ENCODE data around the gene CASP10. TPM values are rescaled to one million over a fixed set of nuclear protein-coding genes. Genes with fewer than 3 reads are reported as not detected.
"Not testable (repeated sequence)": the region's sequence is repeated elsewhere in the genome, so short reads cannot be mapped to it uniquely, and the experiment has no call there.

Gene CASP10
- polyA plus RNA-seq, 10 donors = 3.7 to 10.5 (median 5.8) TPM

- DNase-seq = no peak
Measured at GRCh38 chr2:201152999-201153815, 29.7 kb upstream of the CASP10 start.

- no peak for DNase-seq
Measured at GRCh38 chr2:201154615-201155399, 28.1 kb upstream of the CASP10 start.

GRCh38 chr2:201156036-201156435 is 26.9 kb upstream of the CASP10 start:
- no peak for DNase-seq

GRCh38 chr2:201156640-201157039 is 26.3 kb upstream of the CASP10 start:
- no peak for DNase-seq

- no peak for DNase-seq
Measured at GRCh38 chr2:201157694-201158093, 25.2 kb upstream of the CASP10 start.

- DNase-seq = peak; percentile 55 to 73 (median 66)
Measured at GRCh38 chr2:201158111-201158929, 24.6 kb upstream of the CASP10 start.

- DNase-seq = no peak
Measured at GRCh38 chr2:201164166-201164565, 18.8 kb upstream of the CASP10 start.

GRCh38 chr2:201167546-201167945 is 15.4 kb upstream of the CASP10 start:
- DNase-seq = no peak

- DNase-seq = not testable (repeated sequence)
Measured at GRCh38 chr2:201168496-201168895, 14.4 kb upstream of the CASP10 start.

GRCh38 chr2:201171259-201171814 is 11.6 kb upstream of the CASP10 start:
- no peak for DNase-seq

- no peak for DNase-seq
Measured at GRCh38 chr2:201172279-201172678, 10.7 kb upstream of the CASP10 start.

GRCh38 chr2:201174687-201175086 is 8.3 kb upstream of the CASP10 start:
- no peak for DNase-seq

GRCh38 chr2:201176081-201176481 is 6.9 kb upstream of the CASP10 start:
- DNase-seq = no peak

- DNase-seq = no peak
Measured at GRCh38 chr2:201180010-201180409, 2.9 kb upstream of the CASP10 start.

GRCh38 chr2:201183365-201183727 is 405 bp downstream of the CASP10 start:
- DNase-seq = no peak

- DNase-seq = not testable (repeated sequence)
Measured at GRCh38 chr2:201183835-201184234, 894 bp downstream of the CASP10 start.

- DNase-seq = not testable (repeated sequence)
Measured at GRCh38 chr2:201184248-201184647, 1.3 kb downstream of the CASP10 start.

- no peak for DNase-seq
Measured at GRCh38 chr2:201185863-201186262, 2.9 kb downstream of the CASP10 start.

GRCh38 chr2:201186982-201187381 is 4.0 kb downstream of the CASP10 start:
- DNase-seq = no peak

- no peak for DNase-seq
Measured at GRCh38 chr2:201188449-201188848, 5.5 kb downstream of the CASP10 start.

- peak in 1 of 3 donors; percentile 37 for DNase-seq
Measured at GRCh38 chr2:201191132-201191875, 8.4 kb downstream of the CASP10 start.
